ENCODE data around the gene GABBR1.

GABBR1 gene

DNA sequence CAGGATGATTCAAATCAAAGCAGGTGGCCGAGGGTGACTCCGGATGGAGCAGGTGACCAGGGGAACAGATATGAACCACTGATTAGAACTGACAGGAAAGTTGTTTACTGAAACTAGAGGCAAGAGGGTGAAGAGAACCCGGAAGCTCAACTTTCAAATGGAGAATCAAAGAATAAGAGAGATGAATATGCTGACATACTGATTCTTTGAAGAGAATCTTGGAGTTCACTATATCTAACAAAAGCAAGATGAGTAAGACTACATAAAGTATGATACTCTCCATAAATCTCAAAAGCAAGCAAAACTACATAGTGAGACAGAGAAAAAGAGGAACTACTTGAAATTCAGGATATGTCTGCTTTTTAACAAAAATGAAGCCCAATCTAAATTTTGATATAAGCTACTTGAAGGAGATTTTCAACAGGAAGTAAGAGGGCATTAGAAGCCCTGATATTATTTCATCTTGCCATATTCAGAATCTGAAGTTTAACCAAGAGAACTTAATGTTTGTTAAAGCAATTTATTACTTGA, 69.5 kb downstream of the GABBR1 start:
- Histone ChIP-seq H3K4me1 (ENCODE audit: insufficient read depth, low read length) (no peaks in the 10 kb centered on the region), H3K9me3 (ENCODE audit: low read length) (no peaks in the 10 kb centered on the region), H3K4me3 (ENCODE audit: low read length) (no peak overlapping the region), H3K36me3 (ENCODE audit: insufficient read depth, low read length) (no peaks in the 10 kb centered on the region), H3K27me3 (ENCODE audit: insufficient read depth, low read length) (peaks cover 9% of the 10 kb centered on the region), H2AFZ (ENCODE audit: low read depth, low read length) (no peak overlapping the region)

DNA sequence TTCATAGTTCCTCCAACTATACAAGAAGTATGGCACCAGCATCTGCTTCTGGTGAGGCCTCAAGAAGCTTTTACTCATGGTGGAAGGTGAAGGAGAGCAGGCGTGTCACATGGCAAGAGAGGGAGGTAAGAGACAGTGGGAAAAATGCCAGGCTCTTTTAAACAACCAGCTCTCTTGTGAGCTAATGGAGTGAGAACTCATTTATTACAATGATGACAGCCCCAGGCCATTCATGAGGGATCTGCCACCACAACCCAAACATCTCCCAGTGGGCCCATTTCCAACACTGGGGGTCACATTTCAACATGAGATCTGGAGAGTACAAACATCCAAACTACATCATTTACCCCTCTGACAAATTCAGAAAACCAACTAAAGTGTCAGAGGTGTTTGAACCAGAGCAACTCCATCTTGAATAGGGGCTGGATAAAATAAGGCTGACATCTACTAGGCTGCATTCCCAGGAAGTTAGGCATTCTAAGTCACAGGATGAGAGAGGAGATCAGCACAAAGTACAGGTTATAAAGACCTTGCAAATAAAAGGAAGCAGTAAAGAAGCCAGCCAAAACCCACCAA, 71.3 kb downstream of the GABBR1 start:
- no peaks in the 10 kb centered on the region for H3K36me3 ChIP-seq (ENCODE audit: insufficient read depth, low read length)
- H2AFZ ChIP-seq (ENCODE audit: low read depth, low read length): no peak overlapping the region
- peaks cover 12% of the 10 kb centered on the region for H3K27me3 ChIP-seq (ENCODE audit: insufficient read depth, low read length)
- no peaks in the 10 kb centered on the region for H3K9me3 ChIP-seq (ENCODE audit: low read length)
- H3K4me1 ChIP-seq (ENCODE audit: insufficient read depth, low read length): no peaks in the 10 kb centered on the region
- H3K4me3 ChIP-seq (ENCODE audit: low read length): no peak overlapping the region

DNA sequence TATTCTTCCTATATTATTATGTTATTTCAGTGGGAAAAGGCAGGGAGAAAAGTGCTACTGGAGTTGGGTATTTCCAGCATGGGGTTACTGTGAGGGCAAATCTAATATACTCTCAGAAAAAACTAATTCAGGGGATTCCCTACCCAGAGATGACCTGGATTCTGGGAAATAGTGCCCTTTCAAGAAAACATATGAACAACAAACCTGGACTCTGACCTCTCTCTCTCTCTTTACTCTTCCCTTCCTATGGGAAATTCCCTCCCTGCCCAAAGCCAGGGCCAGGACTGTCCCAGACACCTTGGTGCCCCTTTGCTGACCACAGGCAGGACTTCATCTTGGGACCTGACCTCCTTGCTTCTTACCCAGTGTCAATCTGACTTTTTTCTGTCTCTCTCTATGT, 71.9 kb downstream of the GABBR1 start:
- Histone ChIP-seq H3K27me3 (ENCODE audit: insufficient read depth, low read length) (peaks cover 18% of the 10 kb centered on the region), H2AFZ (ENCODE audit: low read depth, low read length) (no peak overlapping the region), H3K9me3 (ENCODE audit: low read length) (no peaks in the 10 kb centered on the region), H3K4me3 (ENCODE audit: low read length) (no peak overlapping the region), H3K36me3 (ENCODE audit: insufficient read depth, low read length) (no peaks in the 10 kb centered on the region), H3K4me1 (ENCODE audit: insufficient read depth, low read length) (no peaks in the 10 kb centered on the region)

DNA sequence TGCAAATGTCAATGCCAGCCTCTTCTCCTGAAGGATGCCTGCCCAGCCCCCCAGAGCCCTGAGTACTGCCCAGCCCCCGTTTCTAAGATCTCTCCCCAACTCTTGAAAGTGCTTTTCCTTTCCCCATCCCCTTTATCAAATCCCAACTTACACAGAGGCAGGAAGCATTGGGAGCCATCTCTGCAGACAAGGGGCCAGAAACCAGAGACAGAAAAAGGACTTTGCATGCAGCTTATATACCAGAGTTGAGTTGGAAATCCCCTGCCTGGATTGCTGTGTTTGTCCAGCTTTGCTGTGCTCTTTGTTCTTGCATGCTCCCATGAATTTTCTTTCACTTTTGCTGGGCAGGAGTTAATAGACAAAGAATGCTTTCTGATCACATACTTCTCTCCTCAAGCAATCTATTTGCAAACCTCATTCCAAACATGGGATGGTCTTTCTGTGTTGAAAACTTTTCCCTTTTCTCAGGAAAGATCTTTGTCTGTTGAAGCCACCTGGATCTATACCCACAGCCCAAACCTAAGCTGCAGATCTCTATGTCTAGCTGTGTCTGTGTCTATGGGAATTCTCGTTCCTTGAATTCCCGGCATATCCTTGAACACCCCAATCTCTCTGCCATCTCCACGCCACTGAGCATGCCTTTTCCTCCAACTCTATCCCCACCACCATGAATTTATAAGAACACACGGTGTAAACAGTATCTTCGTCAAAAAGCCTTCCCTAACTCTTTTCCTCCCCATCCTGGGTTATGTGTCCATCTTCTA, 73.3 kb downstream of the GABBR1 start, which contains the start of gene UBD:
Gene UBD, minus strand, starts transcription at position 209 of the 764 bp plus-strand sequence. Its CDS starts 31 bp downstream, at position 178.
- Histone ChIP-seq H3K4me1 (ENCODE audit: insufficient read depth, low read length) (no peaks in the 10 kb centered on the region), H3K27me3 (ENCODE audit: insufficient read depth, low read length) (peaks cover 26% of the 10 kb centered on the region), H3K4me3 (ENCODE audit: low read length) (no peak within 1 kb of the TSS), H3K36me3 (ENCODE audit: insufficient read depth, low read length) (no peaks in the 10 kb centered on the region), H3K9me3 (ENCODE audit: low read length) (no peaks in the 10 kb centered on the region), H2AFZ (ENCODE audit: low read depth, low read length) (no peak within 1 kb of the TSS)

DNA sequence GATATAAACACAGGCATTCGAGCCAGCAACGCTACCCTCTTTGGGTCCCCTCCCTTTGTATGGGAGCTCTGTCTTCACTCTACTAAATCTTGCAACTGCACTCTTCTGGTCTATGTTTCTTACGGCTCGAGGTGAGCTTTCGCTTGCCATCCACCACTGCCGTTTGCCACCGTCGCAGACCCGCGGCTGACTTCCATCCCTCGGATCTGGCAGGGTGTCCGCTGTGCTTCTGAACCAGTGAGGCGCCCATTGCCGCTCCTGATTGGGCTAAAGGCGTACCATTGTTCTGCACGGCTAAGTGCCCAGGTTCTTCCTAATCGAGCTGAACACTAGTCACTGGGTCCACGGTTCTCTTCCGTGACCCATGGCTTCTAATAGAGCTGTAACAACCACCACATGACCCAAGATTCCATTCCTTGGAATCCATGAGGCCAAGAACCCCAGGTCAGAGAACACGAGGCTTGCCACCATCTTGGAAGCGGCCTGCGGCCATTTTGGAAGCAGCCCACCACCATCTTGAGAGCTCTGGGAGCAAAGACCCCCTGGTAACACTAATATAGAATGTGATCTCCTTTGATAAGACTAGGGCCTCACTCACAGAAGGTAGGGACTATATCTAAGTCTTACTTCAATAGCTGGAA, 74.4 kb downstream of the GABBR1 start:
- no peak overlapping the region for H2AFZ ChIP-seq (ENCODE audit: low read depth, low read length)
- H3K4me3 ChIP-seq (ENCODE audit: low read length): no peak overlapping the region
- no peaks in the 10 kb centered on the region for H3K36me3 ChIP-seq (ENCODE audit: insufficient read depth, low read length)
- H3K9me3 ChIP-seq (ENCODE audit: low read length): no peaks in the 10 kb centered on the region
- no peaks in the 10 kb centered on the region for H3K4me1 ChIP-seq (ENCODE audit: insufficient read depth, low read length)
- peaks cover 37% of the 10 kb centered on the region for H3K27me3 ChIP-seq (ENCODE audit: insufficient read depth, low read length)

DNA sequence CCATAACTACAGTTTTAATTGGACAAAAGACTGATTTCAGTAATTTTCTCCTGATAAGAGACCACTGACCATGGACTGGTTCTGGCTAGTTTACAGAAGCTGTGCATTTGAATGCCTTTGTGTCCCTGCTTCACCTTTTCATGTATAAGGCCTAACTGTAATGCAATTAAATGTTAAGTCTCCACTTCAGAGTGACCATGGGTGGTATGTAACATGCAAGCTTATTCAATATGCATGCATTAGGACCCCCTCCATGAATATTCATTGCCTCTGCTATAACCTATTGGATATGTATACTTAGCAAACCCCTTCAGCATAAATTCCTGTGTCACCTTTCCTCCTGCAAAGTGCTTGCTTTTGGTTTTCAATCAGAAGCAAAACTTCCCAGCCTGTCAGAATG, 75.7 kb downstream of the GABBR1 start:
- H3K4me3 ChIP-seq (ENCODE audit: low read length): no peak overlapping the region
- no peak overlapping the region for H2AFZ ChIP-seq (ENCODE audit: low read depth, low read length)
- H3K36me3 ChIP-seq (ENCODE audit: insufficient read depth, low read length): no peaks in the 10 kb centered on the region
- no peaks in the 10 kb centered on the region for H3K4me1 ChIP-seq (ENCODE audit: insufficient read depth, low read length)
- H3K9me3 ChIP-seq (ENCODE audit: low read length): no peaks in the 10 kb centered on the region
- H3K27me3 ChIP-seq (ENCODE audit: insufficient read depth, low read length): peaks cover 48% of the 10 kb centered on the region

DNA sequence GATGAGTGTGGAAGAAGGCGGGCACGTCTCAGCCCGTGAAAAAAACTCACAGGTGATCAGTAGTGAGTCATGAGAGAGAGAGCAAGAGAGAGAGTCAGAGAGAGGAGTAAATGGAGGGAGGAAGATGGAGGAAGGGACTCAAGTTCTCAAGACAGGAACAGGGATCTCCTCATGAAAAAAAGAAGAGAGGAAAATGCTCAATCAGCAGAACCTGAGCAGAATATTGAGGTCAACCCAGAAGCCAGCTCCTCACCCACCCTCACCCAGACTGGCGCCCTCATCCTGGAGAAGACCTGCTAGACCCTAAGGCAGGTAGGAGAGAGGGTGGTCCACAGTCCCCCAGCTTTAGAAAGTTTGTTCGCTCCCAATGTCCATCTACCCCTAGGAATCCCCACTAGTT, 78.2 kb downstream of the GABBR1 start:
- no peaks in the 10 kb centered on the region for H3K9me3 ChIP-seq (ENCODE audit: low read length)
- no peak overlapping the region for H2AFZ ChIP-seq (ENCODE audit: low read depth, low read length)
- H3K36me3 ChIP-seq (ENCODE audit: insufficient read depth, low read length): no peaks in the 10 kb centered on the region
- no peaks in the 10 kb centered on the region for H3K4me1 ChIP-seq (ENCODE audit: insufficient read depth, low read length)
- H3K27me3 ChIP-seq (ENCODE audit: insufficient read depth, low read length): peaks cover 62% of the 10 kb centered on the region
- no peak overlapping the region for H3K4me3 ChIP-seq (ENCODE audit: low read length)

DNA sequence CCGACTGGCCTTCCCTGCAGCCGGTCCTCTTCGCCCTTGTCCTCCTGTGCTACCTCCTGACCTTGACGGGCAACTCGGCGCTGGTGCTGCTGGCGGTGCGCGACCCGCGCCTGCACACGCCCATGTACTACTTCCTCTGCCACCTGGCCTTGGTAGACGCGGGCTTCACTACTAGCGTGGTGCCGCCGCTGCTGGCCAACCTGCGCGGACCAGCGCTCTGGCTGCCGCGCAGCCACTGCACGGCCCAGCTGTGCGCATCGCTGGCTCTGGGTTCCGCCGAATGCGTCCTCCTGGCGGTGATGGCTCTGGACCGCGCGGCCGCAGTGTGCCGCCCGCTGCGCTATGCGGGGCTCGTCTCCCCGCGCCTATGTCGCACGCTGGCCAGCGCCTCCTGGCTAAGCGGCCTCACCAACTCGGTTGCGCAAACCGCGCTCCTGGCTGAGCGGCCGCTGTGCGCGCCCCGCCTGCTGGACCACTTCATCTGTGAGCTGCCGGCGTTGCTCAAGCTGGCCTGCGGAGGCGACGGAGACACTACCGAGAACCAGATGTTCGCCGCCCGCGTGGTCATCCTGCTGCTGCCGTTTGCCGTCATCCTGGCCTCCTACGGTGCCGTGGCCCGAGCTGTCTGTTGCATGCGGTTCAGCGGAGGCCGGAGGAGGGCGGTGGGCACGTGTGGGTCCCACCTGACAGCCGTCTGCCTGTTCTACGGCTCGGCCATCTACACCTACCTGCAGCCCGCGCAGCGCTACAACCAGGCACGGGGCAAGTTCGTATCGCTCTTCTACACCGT, 79.5 kb downstream of the GABBR1 start:
- Histone ChIP-seq H2AFZ (ENCODE audit: low read depth, low read length) (no peak overlapping the region), H3K27me3 (ENCODE audit: insufficient read depth, low read length) (peaks cover 66% of the 10 kb centered on the region), H3K4me3 (ENCODE audit: low read length) (no peak overlapping the region), H3K4me1 (ENCODE audit: insufficient read depth, low read length) (no peaks in the 10 kb centered on the region), H3K36me3 (ENCODE audit: insufficient read depth, low read length) (no peaks in the 10 kb centered on the region), H3K9me3 (ENCODE audit: low read length) (no peaks in the 10 kb centered on the region)

DNA sequence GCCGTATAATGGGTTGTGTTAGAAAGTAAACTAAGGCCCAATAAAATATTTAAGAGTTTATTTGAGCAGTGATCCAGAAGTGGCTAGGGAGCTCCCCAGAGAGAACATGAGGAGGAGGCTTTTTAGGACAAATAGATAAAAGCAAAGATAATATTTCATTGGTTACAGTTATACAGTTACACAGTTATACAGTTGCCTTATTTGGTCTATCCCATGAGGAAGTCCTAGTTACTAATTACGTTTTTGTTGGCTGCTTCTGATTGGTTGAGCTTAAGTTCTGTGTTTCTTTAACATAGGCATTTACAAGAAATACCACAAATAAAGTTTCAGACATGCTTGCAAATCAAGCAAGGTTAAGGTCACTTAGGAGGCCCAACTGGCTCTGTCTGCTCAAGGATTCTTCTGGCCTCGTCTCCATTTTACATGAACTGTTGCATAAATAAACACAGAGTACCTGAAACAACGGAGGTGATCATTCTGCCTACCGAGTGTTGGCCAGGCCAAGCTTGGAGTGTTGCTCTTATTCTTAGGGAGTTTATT, 80.4 kb downstream of the GABBR1 start:
- no peaks in the 10 kb centered on the region for H3K9me3 ChIP-seq (ENCODE audit: low read length)
- H3K27me3 ChIP-seq (ENCODE audit: insufficient read depth, low read length): peaks cover 68% of the 10 kb centered on the region
- no peak overlapping the region for H3K4me3 ChIP-seq (ENCODE audit: low read length)
- H3K4me1 ChIP-seq (ENCODE audit: insufficient read depth, low read length): no peaks in the 10 kb centered on the region
- no peaks in the 10 kb centered on the region for H3K36me3 ChIP-seq (ENCODE audit: insufficient read depth, low read length)
- H2AFZ ChIP-seq (ENCODE audit: low read depth, low read length): no peak overlapping the region

DNA sequence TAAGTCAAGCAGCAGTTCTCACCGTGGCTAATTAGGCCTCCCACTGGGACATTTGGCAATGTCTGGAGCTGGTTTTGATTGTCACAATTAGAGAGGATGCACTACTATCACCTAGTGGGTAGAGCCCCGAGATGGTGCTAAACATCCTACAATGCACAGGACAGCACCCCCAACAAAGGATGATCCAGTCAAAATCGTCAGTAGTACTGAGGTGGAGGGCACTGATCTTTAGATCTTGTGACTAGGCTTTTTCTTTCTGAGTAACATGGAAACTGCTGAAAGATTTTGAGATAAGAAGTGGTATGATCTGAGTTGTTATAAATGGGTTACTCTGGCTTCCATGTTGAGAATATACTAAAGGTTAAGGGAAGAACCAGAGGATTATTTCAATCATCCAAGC, 85.4 kb downstream of the GABBR1 start:
- peaks cover 37% of the 10 kb centered on the region for H3K27me3 ChIP-seq (ENCODE audit: insufficient read depth, low read length)
- no peak overlapping the region for H2AFZ ChIP-seq (ENCODE audit: low read depth, low read length)
- no peak overlapping the region for H3K4me3 ChIP-seq (ENCODE audit: low read length)
- no peaks in the 10 kb centered on the region for H3K36me3 ChIP-seq (ENCODE audit: insufficient read depth, low read length)
- H3K4me1 ChIP-seq (ENCODE audit: insufficient read depth, low read length): no peaks in the 10 kb centered on the region
- H3K9me3 ChIP-seq (ENCODE audit: low read length): no peaks in the 10 kb centered on the region

DNA sequence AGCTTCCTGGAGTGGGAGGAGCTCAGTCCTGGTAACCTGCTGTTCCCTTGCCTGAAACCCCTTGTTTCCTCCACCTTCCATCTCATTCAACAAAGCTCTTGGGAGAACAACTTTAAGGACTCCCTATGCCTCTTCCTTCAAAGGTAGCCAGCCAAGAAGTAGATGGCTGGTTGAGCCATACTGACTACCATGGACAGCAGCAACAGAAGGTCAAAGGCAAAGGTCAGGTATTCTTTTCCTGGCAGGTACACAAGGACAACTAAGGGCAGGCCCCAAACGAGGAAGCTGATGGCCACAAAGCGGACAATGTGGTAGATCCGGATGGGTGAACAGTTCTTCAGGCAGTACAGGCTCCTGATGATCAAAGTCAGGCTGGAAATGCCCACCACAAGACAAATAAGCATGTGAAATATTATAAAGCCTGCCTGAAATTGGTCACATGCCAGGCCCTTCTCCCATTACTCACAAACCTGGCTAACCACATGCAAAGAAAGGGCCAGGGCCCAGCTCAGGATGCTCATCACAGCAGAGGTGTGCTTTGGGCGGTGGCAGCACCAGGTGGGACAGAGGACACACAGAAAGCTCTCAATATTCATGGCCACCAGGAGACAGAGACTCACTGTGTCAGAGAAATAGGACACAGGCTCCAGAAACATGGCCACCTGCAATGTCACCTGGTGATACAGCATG, 95.1 kb downstream of the GABBR1 start:
- H3K9me3 ChIP-seq (ENCODE audit: low read length): no peaks in the 10 kb centered on the region
- no peak overlapping the region for H3K4me3 ChIP-seq (ENCODE audit: low read length)
- no peaks in the 10 kb centered on the region for H3K4me1 ChIP-seq (ENCODE audit: insufficient read depth, low read length)
- peaks cover 2% of the 10 kb centered on the region for H3K27me3 ChIP-seq (ENCODE audit: insufficient read depth, low read length)
- no peaks in the 10 kb centered on the region for H3K36me3 ChIP-seq (ENCODE audit: insufficient read depth, low read length)
- no peak overlapping the region for H2AFZ ChIP-seq (ENCODE audit: low read depth, low read length)

DNA sequence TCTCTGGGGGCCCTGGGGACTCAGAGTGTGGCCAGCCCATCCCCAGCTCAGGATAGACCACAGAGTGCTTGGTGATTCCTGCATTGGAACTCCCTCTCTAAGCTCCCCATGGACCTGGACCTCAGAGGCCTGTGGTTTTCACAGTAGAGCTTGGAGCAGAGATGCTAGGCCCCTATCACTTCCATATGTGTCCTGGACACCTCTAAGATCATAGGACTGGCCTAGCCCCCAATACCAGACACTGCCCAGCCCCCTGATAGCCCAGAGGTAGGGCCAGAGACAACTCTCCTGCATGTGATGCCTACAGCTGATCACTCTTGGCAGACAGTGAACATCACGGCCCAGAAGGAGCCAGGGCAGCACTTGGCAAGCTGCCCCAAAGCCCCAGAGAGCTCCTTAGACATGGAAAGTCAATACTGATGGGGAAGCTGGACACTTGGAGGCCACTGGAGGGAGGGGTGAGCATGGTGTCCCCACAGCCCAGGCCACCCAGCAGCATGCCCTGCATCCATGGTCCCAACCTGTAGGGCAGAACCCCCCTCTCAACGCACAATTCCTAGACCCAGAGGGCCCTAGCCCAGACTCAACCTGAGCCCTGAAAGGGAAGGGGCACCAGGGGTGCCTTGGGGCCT, 100.5 kb downstream of the GABBR1 start:
- H3K4me1 ChIP-seq (ENCODE audit: insufficient read depth, low read length): no peaks in the 10 kb centered on the region
- no peaks in the 10 kb centered on the region for H3K36me3 ChIP-seq (ENCODE audit: insufficient read depth, low read length)
- no peak overlapping the region for H3K4me3 ChIP-seq (ENCODE audit: low read length)
- no peak overlapping the region for H2AFZ ChIP-seq (ENCODE audit: low read depth, low read length)
- H3K27me3 ChIP-seq (ENCODE audit: insufficient read depth, low read length): no peaks in the 10 kb centered on the region
- no peaks in the 10 kb centered on the region for H3K9me3 ChIP-seq (ENCODE audit: low read length)
